Lung microvascular endothelial cell (primary cell): ENCODE measurements around the gene SLC7A9. TPM values are rescaled to one million over a fixed set of nuclear protein-coding genes. Genes with fewer than 3 reads are reported as not detected.
"Not testable (repeated sequence)": the region's sequence is repeated elsewhere in the genome, so short reads cannot be mapped to it uniquely, and the experiment has no call there.

ENCODE experiments used
- DNase-seq, 2 donors: peaks; one replicate each; pipeline versions ENCODE4 v3.0.0 to v3.0.0-alpha.2; 2010; ENCODE audit warnings: low read depth in 2 of 2
- total RNA-seq: library from RNA; depleted of rRNA; stranded (reverse); fragments of >200 nt; gene quantifications from 2 replicates; pipeline ENCODE4 v1.2.1, GENCODE V29; 2014

The SLC7A9 gene
- total RNA-seq, 1 donor from 2014 or later = 0.20 TPM

- DNase-seq = not testable (repeated sequence)
These were observed 15.7 kb upstream of the SLC7A9 start for GRCh38 chr19:32885255-32885654.

- no peak for DNase-seq
These were observed 12.2 kb upstream of the SLC7A9 start for GRCh38 chr19:32881766-32882165.

- no peak for DNase-seq
These were observed 11.1 kb upstream of the SLC7A9 start for GRCh38 chr19:32880622-32881021.

GRCh38 chr19:32879741-32880140 is 10.2 kb upstream of the SLC7A9 start:
- no peak for DNase-seq

GRCh38 chr19:32878988-32879387 is 9.4 kb upstream of the SLC7A9 start:
- no peak for DNase-seq

- no peak for DNase-seq
These were observed 8.6 kb upstream of the SLC7A9 start for GRCh38 chr19:32877977-32878745.

- DNase-seq = no peak
These were observed 7.9 kb upstream of the SLC7A9 start for GRCh38 chr19:32877323-32877912.

- DNase-seq = no peak
These were observed 7.3 kb upstream of the SLC7A9 start for GRCh38 chr19:32876919-32877285.

GRCh38 chr19:32876236-32876918 is 6.8 kb upstream of the SLC7A9 start:
- DNase-seq = no peak

GRCh38 chr19:32875428-32875827 is 5.9 kb upstream of the SLC7A9 start:
- DNase-seq = no peak

GRCh38 chr19:32874605-32875004 is 5.0 kb upstream of the SLC7A9 start:
- DNase-seq = no peak

GRCh38 chr19:32873247-32873959 is 3.8 kb upstream of the SLC7A9 start:
- no peak for DNase-seq

- no peak for DNase-seq
These were observed 2.8 kb upstream of the SLC7A9 start for GRCh38 chr19:32872391-32872790.

- no peak for DNase-seq
These were observed 1.4 kb upstream of the SLC7A9 start for GRCh38 chr19:32870981-32871451.

GRCh38 chr19:32869966-32870573 is 503 bp upstream of the SLC7A9 start:
- DNase-seq = peak; percentile 19 to 23

GRCh38 chr19:32868206-32868950 is 1.2 kb downstream of the SLC7A9 start:
- DNase-seq = no peak

GRCh38 chr19:32867436-32867835 is 2.1 kb downstream of the SLC7A9 start:
- DNase-seq = not testable (repeated sequence)

GRCh38 chr19:32866564-32867265 is 2.9 kb downstream of the SLC7A9 start:
- no peak for DNase-seq

GRCh38 chr19:32866061-32866460 is 3.5 kb downstream of the SLC7A9 start:
- DNase-seq = no peak

GRCh38 chr19:32865326-32865725 is 4.2 kb downstream of the SLC7A9 start:
- no peak for DNase-seq
